H1 (cell line): ENCODE results near the gene VPS51. TPM values are rescaled to one million over a fixed set of nuclear protein-coding genes. Genes with fewer than 3 reads are reported as not detected.

Source experiments
- BRCA1 ChIP-seq: IDR thresholded peaks from 2 replicates; pipeline ENCODE4 v1.6.1; 2012; ENCODE audit warnings: low read depth, low read length, improper control_type of control experiment
- CEBPB ChIP-seq: IDR thresholded peaks from 2 replicates; pipeline ENCODE4 v1.6.1; 2012; ENCODE audit warnings: low read depth, low read length
- CHD7 ChIP-seq: fragments of 300-600 bp; sonication (generic); IDR thresholded peaks from 2 replicates; pipeline ENCODE4 v1.7.1; 2012; ENCODE audit warnings: low read length, moderate library complexity, mild to moderate bottlenecking, inconsistent platforms; ENCODE audit not compliant: insufficient replicate concordance
- CTBP2 ChIP-seq: IDR thresholded peaks from 2 replicates; pipeline ENCODE4 v1.7.0; 2011; ENCODE audit warnings: borderline replicate concordance, mild to moderate bottlenecking, moderate library complexity, mixed read lengths, low read length; ENCODE audit not compliant: insufficient read depth, insufficient read length
- EGR1 ChIP-seq: IDR thresholded peaks from 2 replicates; pipeline ENCODE4 v1.6.1; 2011; ENCODE audit warnings: low read depth, low read length, borderline replicate concordance
- KDM5A ChIP-seq: fragments of 200-600 bp; IDR thresholded peaks from 2 replicates; pipeline ENCODE4 v1.7.1; 2012; ENCODE audit warnings: mild to moderate bottlenecking, low read length, inconsistent platforms, mixed read lengths
- POLR2A ChIP-seq, 2 experiments: IDR thresholded peaks; 1 replicate in 1 of 2; 2 replicates in 1 of 2; pipeline ENCODE4 v1.6.1; 2011; ENCODE audit warnings: low read depth in 2 of 2, low read length in 2 of 2, mild to moderate bottlenecking in 2 of 2; ENCODE audit errors: control extremely low read depth in 1 of 2
- RAD21 ChIP-seq, 2 experiments: IDR thresholded peaks in 1 of 2; conservative IDR thresholded peaks in 1 of 2; 2 replicates each; pipeline ENCODE4 v1.6.1; 2011; ENCODE audit warnings: low read depth in 2 of 2, low read length in 2 of 2, improper control_type of control experiment in 1 of 2, inconsistent platforms in 1 of 2, mild to moderate bottlenecking in 1 of 2, moderate library complexity in 1 of 2
- SP1 ChIP-seq: IDR thresholded peaks from 2 replicates; pipeline ENCODE4 v1.6.1; 2011; ENCODE audit warnings: low read depth, low read length
- TAF1 ChIP-seq: IDR thresholded peaks from 2 replicates; pipeline ENCODE4 v1.6.1; 2011; ENCODE audit warnings: mild to moderate bottlenecking, low read depth, low read length
- TCF12 ChIP-seq: IDR thresholded peaks from 2 replicates; pipeline ENCODE4 v1.6.1; 2011; ENCODE audit warnings: low read depth, mild to moderate bottlenecking, low read length
- polyA plus RNA-seq, 7 experiments: library from polyadenylated mRNA; depleted of rRNA in 3 of 7; stranded (reverse) in 5 of 7; unstranded in 2 of 7; fragments of >200 nt in 5 of 7; fragments of 200-250 nt in 2 of 7; gene quantifications; 1 replicate in 5 of 7; 2 replicates in 1 of 7; 4 replicates in 1 of 7; pipeline versions ENCODE4 v1.2.1 to v1.2.3, GENCODE V29; 2011 to 2013; ENCODE audit warnings: missing spikeins in 2 of 7, mixed read lengths in 2 of 7
- total RNA-seq: library from RNA; stranded (reverse); fragmentation: NEBNext Ultra II Directional; extraction: Animal tissue kit (Norgen Biotek cat#: 25700); gene quantifications from 2 replicates; pipeline ENCODE4 v1.2.1, GENCODE V29; 2021

Gene VPS51
- total and polyA plus RNA-seq, 2 of the 8 experiments (the other 6 are each of a cell fraction or from before 2014, with no cell fraction given): 97.4 to 142 TPM

- TF ChIP-seq CHD7 (no peak), TAF1 (no peak), SP1 (no peak), TCF12 (no peak), RAD21 (IDR thresholded peaks at IDR 0.05 in 1 of 2, conservative IDR thresholded peaks at IDR 0.05 in 1 of 2; ENCODE audit: low read depth in 2 of 2, low read length in 2 of 2) (no peak), POLR2A (IDR thresholded peaks at IDR 0.05; ENCODE audit: control extremely low read depth in 1 of 2, low read depth in 2 of 2, low read length in 2 of 2) (no peak), EGR1 (no peak), KDM5A (no peak), CEBPB (no peak), CTBP2 (no peak), BRCA1 (no peak)
Measured at GRCh38 chr11:65108469-65109123, 12.6 kb downstream of the VPS51 start (continued).
